ENCODE measurements around the gene TMEM25. TPM values are rescaled to one million over a fixed set of nuclear protein-coding genes. Genes with fewer than 3 reads are reported as not detected.

The TMEM25 gene
- total RNA-seq, 1 donor from 2014 or later: 47.9 TPM

GRCh38 chr11:118529584-118530175, 1.3 kb upstream of the TMEM25 start:
- Histone ChIP-seq H3K36me3 (ENCODE audit: control insufficient read depth, insufficient read depth, low read length) (peaks cover 1% of the 10 kb centered on the region), H3K4me3 (ENCODE audit: low read depth, low read length) (peak overlapping the region; percentile 75), H3K27me3 (ENCODE audit: control insufficient read depth, insufficient read depth, low read length) (no peaks in the 10 kb centered on the region)
- no peak for TF ChIP-seq CTCF (IDR thresholded peaks at IDR 0.05; ENCODE audit: insufficient read depth, low read length, poor library complexity, severe bottlenecking)
- no peak for DNase-seq (ENCODE audit: low read depth)

- Histone ChIP-seq H3K27me3 (ENCODE audit: control insufficient read depth, insufficient read depth, low read length) (no peaks in the 10 kb centered on the region), H3K4me3 (ENCODE audit: low read depth, low read length) (peak overlapping the region; percentile 75), H3K36me3 (ENCODE audit: control insufficient read depth, insufficient read depth, low read length) (no peaks in the 10 kb centered on the region)
- no peak for TF ChIP-seq CTCF (IDR thresholded peaks at IDR 0.05; ENCODE audit: insufficient read depth, low read length, poor library complexity, severe bottlenecking)
- no peak for DNase-seq (ENCODE audit: low read depth)
Measured at GRCh38 chr11:118530180-118530682, 761 bp upstream of the TMEM25 start.

GRCh38 chr11:118531597-118532084, 649 bp downstream of the TMEM25 start:
- no peaks in the 10 kb centered on the region for H3K36me3 ChIP-seq (ENCODE audit: control insufficient read depth, insufficient read depth, low read length)
- no peak for DNase-seq (ENCODE audit: low read depth)
- TF ChIP-seq CTCF (IDR thresholded peaks at IDR 0.05; ENCODE audit: insufficient read depth, low read length, poor library complexity, severe bottlenecking): no peak

GRCh38 chr11:118532091-118532490, 1.1 kb downstream of the TMEM25 start:
- TF ChIP-seq CTCF (IDR thresholded peaks at IDR 0.05; ENCODE audit: insufficient read depth, low read length, poor library complexity, severe bottlenecking): no peak

More at GRCh38 chr11:118531597-118532084, 649 bp downstream of the TMEM25 start:
- H3K27me3 ChIP-seq (ENCODE audit: control insufficient read depth, insufficient read depth, low read length): no peaks in the 10 kb centered on the region
- H3K4me3 ChIP-seq (ENCODE audit: low read depth, low read length): peak overlapping the region; percentile 75

GRCh38 chr11:118532852-118533768, 2.1 kb downstream of the TMEM25 start:
- DNase-seq (ENCODE audit: low read depth): no peak
- no peak for TF ChIP-seq CTCF (IDR thresholded peaks at IDR 0.05; ENCODE audit: insufficient read depth, low read length, poor library complexity, severe bottlenecking)
- H3K4me3 ChIP-seq (ENCODE audit: low read depth, low read length): no peak overlapping the region

More at GRCh38 chr11:118532091-118532490, 1.1 kb downstream of the TMEM25 start:
- H3K4me3 ChIP-seq (ENCODE audit: low read depth, low read length): peak overlapping the region; percentile 75
- H3K27me3 ChIP-seq (ENCODE audit: control insufficient read depth, insufficient read depth, low read length): no peaks in the 10 kb centered on the region
- DNase-seq (ENCODE audit: low read depth): no peak
- no peaks in the 10 kb centered on the region for H3K36me3 ChIP-seq (ENCODE audit: control insufficient read depth, insufficient read depth, low read length)

More at GRCh38 chr11:118532852-118533768, 2.1 kb downstream of the TMEM25 start:
- H3K27me3 ChIP-seq (ENCODE audit: control insufficient read depth, insufficient read depth, low read length): no peaks in the 10 kb centered on the region
- H3K36me3 ChIP-seq (ENCODE audit: control insufficient read depth, insufficient read depth, low read length): no peaks in the 10 kb centered on the region
